Right renal cortex interstitium (tissue), 3 donors: ENCODE results near the gene TEX13D. TPM values are rescaled to one million over a fixed set of nuclear protein-coding genes. Genes with fewer than 3 reads are reported as not detected.

Experiments used
- DNase-seq, 3 donors: peaks; one replicate each; pipeline ENCODE4 v3.0.0-alpha.2; 2013; ENCODE audit warnings: low read depth in 3 of 3, low spot score in 2 of 3
- polyA plus RNA-seq, 3 donors: library from polyadenylated mRNA; unstranded; fragments of 120-200 nt; gene quantifications; one replicate each; pipeline ENCODE4 v1.2.1, GENCODE V29; 2013; ENCODE audit not compliant: insufficient read length in 3 of 3

Gene TEX13D
- polyA plus RNA-seq, 3 donors, result not detected

- DNase-seq, result no peak
Measured at GRCh38 chrX:124347242-124347641, 14.8 kb downstream of the TEX13D start.

GRCh38 chrX:124348182-124348581, 15.7 kb downstream of the TEX13D start:
- no peak for DNase-seq

- no peak for DNase-seq
Measured at GRCh38 chrX:124348885-124349453, 16.5 kb downstream of the TEX13D start.

- no peak for DNase-seq
Measured at GRCh38 chrX:124354648-124355047, 22.2 kb downstream of the TEX13D start.

- no peak for DNase-seq
Measured at GRCh38 chrX:124358800-124359383, 26.4 kb downstream of the TEX13D start.

- no peak for DNase-seq
Measured at GRCh38 chrX:124362072-124362471, 29.6 kb downstream of the TEX13D start.

- DNase-seq, result no peak
Measured at GRCh38 chrX:124362761-124363160, 30.3 kb downstream of the TEX13D start.

- DNase-seq, result no peak
Measured at GRCh38 chrX:124369722-124370121, 37.3 kb downstream of the TEX13D start.

- DNase-seq, result no peak
Measured at GRCh38 chrX:124373348-124373747, 40.9 kb downstream of the TEX13D start.

GRCh38 chrX:124378643-124379042, 46.2 kb downstream of the TEX13D start:
- no peak for DNase-seq

- DNase-seq, result no peak
Measured at GRCh38 chrX:124383354-124383753, 50.9 kb downstream of the TEX13D start.

GRCh38 chrX:124386401-124386800, 53.9 kb downstream of the TEX13D start:
- no peak for DNase-seq

Other genes starting within 250 kb of the TEX13D start
- under 1 TPM; 0.13 to 0.39 (median 0.24) TPM for gene SH2D1A, start 13.9 kb downstream of the TEX13D start, polyA plus RNA-seq